Right lobe of liver (tissue), 4 donors: ENCODE results near the gene CLCC1.

Experiments
- CTCF ChIP-seq, 4 donors: fragments of 200-600 bp in 3 of 4; fragments of 450-650 bp in 1 of 4; IDR thresholded peaks; one replicate each; pipeline versions ENCODE4 v1.5.1 to v1.8.0; 2016 to 2022; ENCODE audit warnings: antibody characterized with exemption in 4 of 4, mild to moderate bottlenecking in 2 of 4
- POLR2A ChIP-seq: fragments of 450-650 bp; IDR thresholded peaks from one replicate; pipeline ENCODE4 v1.6.1; 2017; ENCODE audit warnings: antibody characterized with exemption, mild to moderate bottlenecking
- donor health status: DM: no; HTN: no; CAD: no.
- donor health status: DM: no; HTN: no; CAD: no.
- donor health status: DM: no; HTN: yes; CAD: no.

- TF ChIP-seq CTCF (IDR thresholded peaks at IDR 0.05) (no peak), POLR2A (no peak)
Measured at GRCh38 chr1:108983114-108983513, 19.8 kb upstream of the CLCC1 start.
